BJ (cell line): Measurements from ENCODE around the gene MEAK7. TPM values are rescaled to one million over a fixed set of nuclear protein-coding genes. Genes with fewer than 3 reads are reported as not detected.
"Not testable (repeated sequence)": the region's sequence is repeated elsewhere in the genome, so short reads cannot be mapped to it uniquely, and the experiment has no call there.

Experiments
- CTCF ChIA-PET: fragments of 350-600 bp; formaldehyde crosslinking; extraction: SDS; loops from one replicate; lab custom pipeline; 2021; ENCODE audit warnings: antibody characterized with exemption, inconsistent platforms; lab: Yijun Ruan, JAX
- POLR2A ChIA-PET: fragments of 300-600 bp; sonication (Branson Sonifier 250); formaldehyde crosslinking; extraction: SDS; loops from one replicate; lab custom pipeline; 2021; ENCODE audit warnings: antibody characterized with exemption; lab: Charles Lee
- DNase-seq: peaks from one replicate; pipeline ENCODE4 v3.0.0-alpha.2; 2011; ENCODE audit warnings: low read depth
- H3K27me3 ChIP-seq: 2 replicates; pipeline ENCODE4 v1.6.0; 2011; ENCODE audit warnings: low read length; ENCODE audit not compliant: control insufficient read depth, insufficient read depth
- H3K36me3 ChIP-seq: 2 replicates; pipeline ENCODE4 v1.5.1; 2011; ENCODE audit warnings: low read length; ENCODE audit not compliant: control insufficient read depth, insufficient read depth
- H3K4me3 ChIP-seq: 2 replicates; pipeline ENCODE4 v1.5.1; 2011; ENCODE audit warnings: low read depth, mild to moderate bottlenecking, control low read depth, low read length
- polyA plus RNA-seq: library from polyadenylated mRNA; depleted of rRNA; stranded (reverse); fragments of >200 nt; gene quantifications from 2 replicates; pipeline ENCODE4 v1.2.3, GENCODE V29; 2011
- TF ChIP-seq, protein P1 (sequence below): IDR thresholded peaks from 2 replicates; pipeline ENCODE4 v1.5.1; 2011; ENCODE audit warnings: low read depth, mild to moderate bottlenecking, control low read depth, inconsistent platforms, low read length, moderate library complexity; ENCODE audit not compliant: insufficient read depth

MEAK7 gene
- polyA plus RNA-seq, 1 experiment, result 41.2 TPM

DNA sequence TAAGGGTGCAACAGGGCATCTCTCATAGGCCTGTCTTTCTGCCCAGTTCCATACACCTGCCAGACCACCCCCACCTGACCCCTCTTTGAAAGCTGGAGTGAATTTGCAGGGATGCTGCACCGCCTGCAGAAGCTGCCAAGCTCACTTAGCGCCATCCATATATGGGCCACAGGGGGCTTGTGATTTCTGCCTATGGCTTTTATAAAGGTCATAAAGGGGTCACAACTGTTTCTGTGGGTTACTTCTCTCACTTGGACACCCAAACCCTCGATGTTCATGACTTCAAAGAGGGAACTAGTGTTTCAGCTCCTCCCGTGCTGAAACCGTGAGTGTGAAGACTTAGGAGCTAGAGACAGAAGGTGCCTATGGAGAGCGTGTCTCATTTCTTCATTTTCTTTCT is 23.9 kb upstream of the MEAK7 start:
- Histone ChIP-seq H3K27me3 (no peaks in the 10 kb centered on the region), H3K36me3 (no peaks in the 10 kb centered on the region), H3K4me3 (no peak overlapping the region)
- ChIA-PET POLR2A (no interaction called here), CTCF (interaction anchor here (0.6 to 2.4 kb wide), 3 partner anchors 18 to 211 kb away, joined by 3 to 7 read pairs (median 6); no protein-coding TSS in a partner anchor)
- TF ChIP-seq, protein P1, sequence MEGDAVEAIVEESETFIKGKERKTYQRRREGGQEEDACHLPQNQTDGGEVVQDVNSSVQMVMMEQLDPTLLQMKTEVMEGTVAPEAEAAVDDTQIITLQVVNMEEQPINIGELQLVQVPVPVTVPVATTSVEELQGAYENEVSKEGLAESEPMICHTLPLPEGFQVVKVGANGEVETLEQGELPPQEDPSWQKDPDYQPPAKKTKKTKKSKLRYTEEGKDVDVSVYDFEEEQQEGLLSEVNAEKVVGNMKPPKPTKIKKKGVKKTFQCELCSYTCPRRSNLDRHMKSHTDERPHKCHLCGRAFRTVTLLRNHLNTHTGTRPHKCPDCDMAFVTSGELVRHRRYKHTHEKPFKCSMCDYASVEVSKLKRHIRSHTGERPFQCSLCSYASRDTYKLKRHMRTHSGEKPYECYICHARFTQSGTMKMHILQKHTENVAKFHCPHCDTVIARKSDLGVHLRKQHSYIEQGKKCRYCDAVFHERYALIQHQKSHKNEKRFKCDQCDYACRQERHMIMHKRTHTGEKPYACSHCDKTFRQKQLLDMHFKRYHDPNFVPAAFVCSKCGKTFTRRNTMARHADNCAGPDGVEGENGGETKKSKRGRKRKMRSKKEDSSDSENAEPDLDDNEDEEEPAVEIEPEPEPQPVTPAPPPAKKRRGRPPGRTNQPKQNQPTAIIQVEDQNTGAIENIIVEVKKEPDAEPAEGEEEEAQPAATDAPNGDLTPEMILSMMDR, result no peak
- no peak for DNase-seq

DNA sequence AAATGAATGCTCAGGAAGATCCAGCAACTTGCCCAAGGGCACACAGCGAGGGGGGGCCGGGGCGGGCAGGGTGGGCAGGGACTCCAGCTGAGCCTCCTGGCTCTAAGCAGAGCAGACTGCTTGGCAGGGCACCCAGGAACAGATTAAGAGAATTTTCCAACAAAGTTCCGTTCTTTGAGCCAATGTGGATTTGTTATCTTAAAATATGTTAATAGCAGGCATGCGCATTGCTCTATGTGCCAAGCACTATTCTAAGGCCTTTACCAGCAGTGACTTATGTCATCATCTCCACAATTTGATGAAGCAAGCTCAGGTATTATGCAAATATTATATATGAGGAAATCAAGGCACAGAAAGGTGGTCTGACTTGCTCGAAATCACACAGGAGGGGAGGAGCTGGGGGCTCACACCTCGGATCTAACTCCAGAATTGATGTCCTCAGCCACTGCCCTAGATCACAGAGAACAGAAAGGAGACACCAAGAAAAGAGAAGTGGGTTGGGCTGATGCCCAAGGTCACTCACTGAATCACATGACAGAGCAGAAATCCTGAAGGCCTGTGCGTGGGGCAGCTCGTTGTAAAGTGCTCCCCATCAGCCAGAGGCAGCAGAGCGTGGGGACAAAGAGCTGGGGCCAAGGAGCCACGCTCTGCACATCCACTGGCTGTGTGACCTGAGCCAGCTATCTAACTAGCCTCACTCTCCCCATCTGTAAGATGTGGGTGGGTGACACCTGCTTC is 23.2 kb upstream of the MEAK7 start:
- Histone ChIP-seq H3K4me3 (no peak overlapping the region), H3K36me3 (no peaks in the 10 kb centered on the region), H3K27me3 (no peaks in the 10 kb centered on the region)
- ChIA-PET POLR2A (no interaction called here), CTCF (interaction anchor here (0.6 to 2.4 kb wide), 3 partner anchors 17 to 211 kb away, joined by 3 to 7 read pairs (median 6); no protein-coding TSS in a partner anchor)
- no peak for DNase-seq
- TF ChIP-seq, protein P1, result no peak

DNA sequence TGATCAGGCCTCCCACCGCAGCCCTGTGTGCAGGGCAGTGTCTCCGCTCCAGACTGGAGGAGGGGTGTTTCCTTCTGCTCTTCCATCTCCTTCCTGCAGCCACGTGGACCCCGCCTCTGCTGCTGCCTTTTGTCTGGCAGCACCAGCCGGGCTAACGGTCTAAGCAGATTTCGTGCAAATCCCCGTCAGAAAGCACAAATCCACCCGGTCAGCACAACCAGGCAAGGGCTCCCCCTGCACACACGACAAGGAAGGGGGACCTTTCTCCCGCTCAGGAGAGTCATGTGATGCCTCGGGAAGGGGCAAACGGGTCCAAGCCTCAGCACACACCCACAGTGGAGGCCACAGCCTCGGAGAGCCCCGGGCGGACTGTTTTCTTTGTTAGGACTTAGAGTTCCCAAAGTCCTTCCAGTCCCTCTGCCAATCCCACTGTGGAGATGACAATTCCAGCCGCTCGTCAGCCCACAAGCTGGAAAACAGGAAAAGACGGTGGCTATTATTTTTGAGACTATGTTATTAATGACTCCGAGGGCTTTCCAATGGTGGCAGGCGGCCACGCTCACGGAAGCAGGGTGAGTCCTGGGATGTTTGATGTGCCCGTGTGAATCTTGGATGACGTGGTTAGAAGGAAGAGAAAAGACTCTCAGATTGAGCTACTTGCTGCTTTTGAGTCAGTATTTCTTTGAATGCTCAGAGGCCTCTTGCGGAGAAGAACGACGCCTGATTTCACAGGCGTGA is 22.5 kb upstream of the MEAK7 start:
- no peak overlapping the region for H3K4me3 ChIP-seq
- H3K36me3 ChIP-seq, result no peaks in the 10 kb centered on the region
- DNase-seq, result no peak
- TF ChIP-seq, protein P1, result no peak
- ChIA-PET CTCF (interaction anchor here (1.0 kb wide), 1 partner anchor 16 kb away, joined by 3 read pairs; no protein-coding TSS in a partner anchor), POLR2A (no interaction called here)
- no peaks in the 10 kb centered on the region for H3K27me3 ChIP-seq

DNA sequence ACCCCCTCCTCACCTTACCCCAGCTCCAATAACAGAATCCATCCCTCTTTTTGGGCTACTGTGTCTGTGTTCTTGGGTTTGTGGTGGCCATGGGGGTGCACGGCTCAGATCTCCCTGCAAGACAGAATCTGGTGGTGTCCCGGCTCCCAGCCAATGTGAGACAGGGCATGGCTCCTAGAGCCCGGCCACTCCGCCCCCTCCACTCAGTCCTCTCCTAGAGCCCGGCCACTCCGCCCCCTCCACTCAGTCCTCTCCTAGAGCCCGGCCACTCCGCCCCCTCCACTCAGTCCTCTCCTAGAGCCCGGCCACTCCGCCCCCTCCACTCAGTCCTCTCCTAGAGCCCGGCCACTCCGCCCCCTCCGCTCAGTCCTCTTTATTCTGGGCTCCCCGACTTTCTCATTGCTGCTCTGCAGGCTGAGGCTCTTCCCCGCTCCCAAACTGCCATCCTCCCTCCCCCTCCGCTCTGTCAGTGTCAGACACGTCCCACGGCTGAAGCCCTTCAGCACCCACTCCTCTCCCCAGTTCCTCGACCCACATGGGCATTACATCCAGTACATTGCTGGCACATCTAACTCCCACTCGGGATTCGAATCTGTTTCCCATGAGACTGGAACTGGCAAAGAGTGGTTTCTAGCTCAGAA is 20.6 kb upstream of the MEAK7 start:
- DNase-seq, H3K27me3 ChIP-seq, POLR2A ChIA-PET, H3K36me3 ChIP-seq, H3K4me3 ChIP-seq: not testable (repeated sequence)
- CTCF ChIA-PET, result interaction anchor here (1.3 to 2.3 kb wide), 3 partner anchors 19 to 214 kb away, joined by 3 to 5 read pairs (median 3); no protein-coding TSS in a partner anchor

DNA sequence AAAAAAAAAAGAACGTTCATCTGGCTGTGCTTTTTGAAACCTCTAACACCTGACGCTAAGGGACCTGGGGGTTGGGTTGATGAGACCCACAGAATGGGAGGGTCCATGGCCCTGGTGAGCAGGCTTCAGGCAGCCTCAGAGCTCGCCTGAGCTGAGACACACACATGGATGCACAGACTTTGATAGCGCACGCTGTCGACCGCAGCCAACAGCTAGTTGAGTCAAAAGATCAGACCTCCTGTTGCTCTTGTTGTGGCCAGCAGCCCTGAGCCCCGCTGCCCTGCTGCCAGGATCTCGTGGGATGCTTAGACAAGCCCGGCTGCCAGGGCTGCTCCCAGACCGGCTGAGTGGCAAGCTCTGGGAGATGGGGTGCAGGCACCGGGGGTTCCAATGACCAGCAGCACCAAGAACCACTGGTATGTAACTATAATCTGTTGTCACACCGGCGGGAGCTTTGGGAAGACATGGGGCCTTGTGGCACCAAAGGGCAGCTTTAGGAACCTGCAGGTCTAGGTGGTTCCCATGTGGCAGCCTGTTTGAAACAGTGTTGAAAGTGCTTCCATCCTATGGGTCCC is 20.0 kb upstream of the MEAK7 start:
- Histone ChIP-seq H3K36me3 (no peaks in the 10 kb centered on the region), H3K27me3 (no peaks in the 10 kb centered on the region), H3K4me3 (no peak overlapping the region)
- TF ChIP-seq, protein P1, result no peak
- ChIA-PET CTCF (interaction anchor here (1.8 to 2.3 kb wide), 2 partner anchors 19 to 215 kb away, joined by 3 to 5 read pairs; no protein-coding TSS in a partner anchor), POLR2A (no interaction called here)
- no peak for DNase-seq
